GM12891 (cell line): ENCODE data around the gene C20orf173.

Experiments used
- POLR2A ChIP-seq: IDR thresholded peaks from 2 replicates; pipeline ENCODE4 v1.6.1; 2011; ENCODE audit warnings: low read depth, low read length, control low read depth
- SPI1 ChIP-seq: IDR thresholded peaks from 2 replicates; pipeline ENCODE4 v1.6.1; 2011; ENCODE audit warnings: low read depth, low read length, control low read depth

DNA sequence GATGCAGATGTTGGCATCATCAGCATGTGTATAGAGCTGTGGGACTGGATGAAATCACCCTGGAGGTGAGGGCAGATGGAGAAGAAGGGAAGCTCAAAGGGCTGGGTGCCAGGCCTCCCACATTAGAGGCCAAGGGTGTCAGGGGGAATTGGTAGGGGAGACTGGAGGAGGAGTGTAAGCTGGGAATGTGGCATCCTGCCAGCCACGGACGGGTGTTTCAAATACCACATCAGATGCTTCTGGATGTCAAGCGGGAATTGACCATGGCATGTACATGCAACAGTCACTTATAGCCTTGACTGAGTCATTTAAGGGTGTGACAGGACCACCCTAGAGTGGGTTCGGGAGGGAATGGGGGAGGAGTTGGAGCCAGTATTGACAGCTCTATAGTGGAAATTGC lies 22.1 kb upstream of the C20orf173 start:
- no peak for TF ChIP-seq POLR2A
- TF ChIP-seq SPI1: no peak
